SK-N-SH treated with all-trans-retinoic acid at 6 μM for 48 hours (cell line): ENCODE data around the gene ETV1.

ENCODE experiments used
- ATAC-seq: fragments of 200-7000 bp; cut with Tn5 transposase; 3 replicates; pipeline ENCODE4 v1.9.1; 2020; ENCODE audit warnings: mild to moderate bottlenecking, moderate library complexity
- BACH2 ChIP-seq: fragments of 250-450 bp; sonication (Bioruptor Pico); IDR thresholded peaks from 2 replicates; pipeline ENCODE4 v1.9.0; 2021; ENCODE audit warnings: mild to moderate bottlenecking, borderline replicate concordance
- CREB5 ChIP-seq: fragments of 250-450 bp; sonication (Bioruptor Pico); IDR thresholded peaks from 2 replicates; pipeline ENCODE4 v1.5.1; 2020; ENCODE audit warnings: low read depth, mild to moderate bottlenecking, moderate library complexity
- CSDC2 ChIP-seq: fragments of 250-450 bp; sonication (Bioruptor Pico); IDR thresholded peaks from 2 replicates; pipeline ENCODE4 v1.5.0; 2020; ENCODE audit warnings: mild to moderate bottlenecking, moderate library complexity
- CSRNP3 ChIP-seq: fragments of 250-450 bp; sonication (Bioruptor Pico); IDR thresholded peaks from 2 replicates; pipeline ENCODE4 v1.5.1; 2021; ENCODE audit warnings: mild to moderate bottlenecking, moderate library complexity
- ESRRG ChIP-seq: fragments of 250-450 bp; sonication (Bioruptor Pico); IDR thresholded peaks from 2 replicates; pipeline ENCODE4 v1.6.1; 2021; ENCODE audit warnings: mild to moderate bottlenecking
- GLIS3 ChIP-seq: fragments of 250-450 bp; sonication (Bioruptor Pico); IDR thresholded peaks from 2 replicates; pipeline ENCODE4 v1.5.0; 2020; ENCODE audit warnings: mild to moderate bottlenecking, moderate library complexity
- OSR1 ChIP-seq: fragments of 250-450 bp; sonication (Bioruptor Pico); IDR thresholded peaks from 2 replicates; pipeline ENCODE4 v1.8.0; 2022; ENCODE audit warnings: moderate library complexity, mild to moderate bottlenecking, inconsistent platforms
- POU6F1 ChIP-seq: fragments of 250-450 bp; sonication (Bioruptor Pico); IDR thresholded peaks from 2 replicates; pipeline ENCODE4 v1.8.0; 2021; ENCODE audit warnings: low read depth, mild to moderate bottlenecking, moderate library complexity, borderline replicate concordance
- PPARA ChIP-seq: fragments of 250-450 bp; sonication (Bioruptor Pico); IDR thresholded peaks from 2 replicates; pipeline ENCODE4 v1.5.0; 2020; ENCODE audit warnings: mild to moderate bottlenecking, borderline replicate concordance
- RARB ChIP-seq: fragments of 250-450 bp; sonication (Bioruptor Pico); IDR thresholded peaks from 2 replicates; pipeline ENCODE4 v1.8.0; 2021; ENCODE audit warnings: mild to moderate bottlenecking, moderate library complexity
- SNAI2 ChIP-seq: fragments of 250-450 bp; sonication (Bioruptor Pico); IDR thresholded peaks from 2 replicates; pipeline ENCODE4 v1.5.0; 2020; ENCODE audit warnings: mild to moderate bottlenecking, moderate library complexity
- TCF4 ChIP-seq: fragments of 250-450 bp; sonication (Bioruptor Pico); IDR thresholded peaks from 2 replicates; pipeline ENCODE4 v1.8.0; 2021; ENCODE audit warnings: mild to moderate bottlenecking, moderate library complexity, borderline replicate concordance
- TOX ChIP-seq: fragments of 250-450 bp; sonication (Bioruptor Pico); IDR thresholded peaks from 2 replicates; pipeline ENCODE4 v1.8.0; 2021; ENCODE audit warnings: mild to moderate bottlenecking, moderate library complexity, borderline replicate concordance
- TSHZ2 ChIP-seq: fragments of 250-450 bp; sonication (Bioruptor Pico); IDR thresholded peaks from 2 replicates; pipeline ENCODE4 v1.5.0; 2020; ENCODE audit warnings: mild to moderate bottlenecking, moderate library complexity
- ZFP3 ChIP-seq: fragments of 250-450 bp; sonication (Bioruptor Pico); IDR thresholded peaks from 2 replicates; pipeline ENCODE4 v1.5.0; 2020; ENCODE audit warnings: mild to moderate bottlenecking, moderate library complexity
- ZFP30 ChIP-seq: fragments of 450-650 bp; formaldehyde crosslinking; IDR thresholded peaks from 2 replicates; pipeline ENCODE4 v1.5.0; 2022; ENCODE audit warnings: mild to moderate bottlenecking, moderate library complexity
- ZNF8 ChIP-seq: fragments of 450-650 bp; formaldehyde crosslinking; IDR thresholded peaks from 2 replicates; pipeline ENCODE4 v1.5.0; 2020; ENCODE audit warnings: mild to moderate bottlenecking, moderate library complexity

The ETV1 gene

GRCh38 chr7:14000247-14000646, 10.8 kb upstream of the ETV1 start (continued):
- no peak for TF ChIP-seq TSHZ2
- TF ChIP-seq CREB5 (CRISPR knock-in tag), result no peak
- TF ChIP-seq ZFP30 (CRISPR knock-in tag), result no peak
- TF ChIP-seq GLIS3 (CRISPR knock-in tag), result no peak

- TF ChIP-seq SNAI2 (no peak), ZFP30 (CRISPR knock-in tag) (no peak), GLIS3 (CRISPR knock-in tag) (no peak), OSR1 (CRISPR knock-in tag) (no peak), CSDC2 (CRISPR knock-in tag) (no peak), CSRNP3 (no peak), RARB (no peak), TOX (CRISPR knock-in tag) (no peak), POU6F1 (CRISPR knock-in tag) (no peak), BACH2 (CRISPR knock-in tag) (no peak)
- no peak for ATAC-seq
Observed at GRCh38 chr7:13998866-13999265, 9.4 kb upstream of the ETV1 start.

GRCh38 chr7:13992596-13992964, 3.1 kb upstream of the ETV1 start:
- TF ChIP-seq BACH2 (CRISPR knock-in tag), result no peak
- no peak for TF ChIP-seq CSRNP3
- no peak for TF ChIP-seq ESRRG (CRISPR knock-in tag)
- TF ChIP-seq POU6F1 (CRISPR knock-in tag), result no peak
- TF ChIP-seq ZNF8 (CRISPR knock-in tag), result no peak
- TF ChIP-seq TCF4 (CRISPR knock-in tag), result no peak
- TF ChIP-seq ZFP3, result no peak
- TF ChIP-seq TOX (CRISPR knock-in tag), result no peak
- TF ChIP-seq CSDC2 (CRISPR knock-in tag), result no peak
- no peak for TF ChIP-seq PPARA (CRISPR knock-in tag)
- TF ChIP-seq, all 23 proteins: peak for 0

More at GRCh38 chr7:13992596-13992964, 3.1 kb upstream of the ETV1 start:
- no peak for ATAC-seq
